Neural progenitor cell (in vitro differentiated cells): Measurements from ENCODE around the gene TPPP. TPM values are rescaled to one million over a fixed set of nuclear protein-coding genes. Genes with fewer than 3 reads are reported as not detected.

Source experiments
- DNase-seq: peaks from one replicate; pipeline ENCODE4 v3.0.0-alpha.2; 2016; ENCODE audit warnings: low spot score
- H2AFZ ChIP-seq: fragments of 200-600 bp; sonication (generic); replicated peaks from 2 replicates; pipeline ENCODE4 v1.6.1; 2016; ENCODE audit warnings: antibody characterized with exemption
- H3F3A ChIP-seq: fragments of 200-600 bp; sonication (generic); 2 replicates; pipeline ENCODE4 v1.6.1; 2016; ENCODE audit warnings: antibody characterized with exemption, low read depth
- H3K27ac ChIP-seq: fragments of 200-600 bp; sonication (generic); 2 replicates; pipeline ENCODE4 v1.5.1; 2016; ENCODE audit warnings: mild to moderate bottlenecking
- H3K27me3 ChIP-seq: fragments of 200-600 bp; sonication (generic); 2 replicates; pipeline ENCODE4 v1.6.1; 2016; ENCODE audit warnings: mild to moderate bottlenecking, moderate library complexity
- H3K36me3 ChIP-seq: fragments of 200-600 bp; sonication (generic); 2 replicates; pipeline ENCODE4 v1.5.1; 2016
- H3K4me1 ChIP-seq: fragments of 200-600 bp; sonication (generic); 2 replicates; pipeline ENCODE4 v1.6.1; 2016; ENCODE audit warnings: mixed run types
- H3K4me2 ChIP-seq: fragments of 200-600 bp; sonication (generic); 2 replicates; pipeline ENCODE4 v1.6.1; 2016
- H3K4me3 ChIP-seq: fragments of 200-600 bp; sonication (generic); 2 replicates; pipeline ENCODE4 v1.5.1; 2016
- H3K79me2 ChIP-seq: fragments of 200-600 bp; sonication (generic); 2 replicates; pipeline ENCODE4 v1.6.1; 2016; ENCODE audit warnings: low read depth
- H3K9ac ChIP-seq: fragments of 200-600 bp; sonication (generic); 2 replicates; pipeline ENCODE4 v1.6.1; 2016
- H3K9me3 ChIP-seq: fragments of 200-600 bp; sonication (generic); 2 replicates; pipeline ENCODE4 v1.5.1; 2016; ENCODE audit warnings: low read depth
- H4K20me1 ChIP-seq: fragments of 200-600 bp; sonication (generic); 2 replicates; pipeline ENCODE4 v1.6.1; 2016; ENCODE audit warnings: low read depth
- H3K27ac Mint-ChIP-seq: 3 replicates; pipeline ENCODE4 v1.8.0; 2021; ENCODE audit warnings: mixed read lengths
- H3K27me3 Mint-ChIP-seq: 2 replicates; pipeline ENCODE4 v1.8.0; 2022; ENCODE audit warnings: low read depth, mild to moderate bottlenecking, inconsistent platforms, moderate library complexity, mixed read lengths; ENCODE audit not compliant: insufficient read depth
- H3K36me3 Mint-ChIP-seq: 3 replicates; pipeline ENCODE4 v1.8.0; 2021; ENCODE audit warnings: mixed read lengths
- H3K4me1 Mint-ChIP-seq: 3 replicates; pipeline ENCODE4 v1.8.0; 2021; ENCODE audit warnings: mixed read lengths
- H3K4me3 Mint-ChIP-seq: 3 replicates; pipeline ENCODE4 v1.8.0; 2021; ENCODE audit warnings: mild to moderate bottlenecking, moderate library complexity, mixed read lengths
- H3K9me3 Mint-ChIP-seq: 3 replicates; pipeline ENCODE4 v1.8.0; 2020; ENCODE audit warnings: mixed read lengths
- CTCF ChIP-seq: fragments of 200-600 bp; sonication (generic); IDR thresholded peaks from 2 replicates; pipeline ENCODE4 v1.5.1; 2017; ENCODE audit warnings: antibody characterized with exemption, mild to moderate bottlenecking
- EZH2 ChIP-seq: fragments of 200-600 bp; sonication (generic); IDR thresholded peaks from 2 replicates; pipeline ENCODE4 v1.6.1; 2017; ENCODE audit warnings: antibody characterized with exemption, mild to moderate bottlenecking, moderate library complexity
- EZH2phosphoT487 ChIP-seq: fragments of 200-600 bp; sonication (generic); IDR thresholded peaks from 2 replicates; pipeline ENCODE4 v1.6.1; 2017; ENCODE audit warnings: antibody characterized with exemption
- total RNA-seq: library from RNA; depleted of rRNA; stranded (reverse); fragments of >200 nt; gene quantifications from 2 replicates; pipeline ENCODE4 v1.2.3, GENCODE V29; 2015; ENCODE audit warnings: low replicate concordance

TPPP gene
- total RNA-seq, 1 donor from 2014 or later: not detected

GRCh38 chr5:673831-674629, 19.1 kb downstream of the TPPP start:
- Histone ChIP-seq H3K4me1 (peaks cover 8% of the 10 kb centered on the region), H3K36me3 (no peaks in the 10 kb centered on the region), H3K79me2 (no peaks in the 10 kb centered on the region), H3K9ac (no peak overlapping the region), H3K4me3 (no peak overlapping the region), H3K4me2 (no peak overlapping the region), H3F3A (peaks cover 2% of the 10 kb centered on the region), H3K27ac (no peak overlapping the region), H2AFZ (no peak overlapping the region), H4K20me1 (peaks cover 32% of the 10 kb centered on the region), H3K27me3 (peaks cover 40% of the 10 kb centered on the region), H3K9me3 (no peaks in the 10 kb centered on the region)
- Mint-ChIP-seq H3K36me3 (no peaks in the 10 kb centered on the region), H3K4me1 (peaks cover 14% of the 10 kb centered on the region), H3K4me3 (no peak overlapping the region), H3K27me3 (peaks cover 8% of the 10 kb centered on the region), H3K27ac (no peak overlapping the region), H3K9me3 (no peaks in the 10 kb centered on the region)
- DNase-seq: no peak
- TF ChIP-seq EZH2 (no peak), EZH2phosphoT487 (no peak), CTCF (no peak)

DNA sequence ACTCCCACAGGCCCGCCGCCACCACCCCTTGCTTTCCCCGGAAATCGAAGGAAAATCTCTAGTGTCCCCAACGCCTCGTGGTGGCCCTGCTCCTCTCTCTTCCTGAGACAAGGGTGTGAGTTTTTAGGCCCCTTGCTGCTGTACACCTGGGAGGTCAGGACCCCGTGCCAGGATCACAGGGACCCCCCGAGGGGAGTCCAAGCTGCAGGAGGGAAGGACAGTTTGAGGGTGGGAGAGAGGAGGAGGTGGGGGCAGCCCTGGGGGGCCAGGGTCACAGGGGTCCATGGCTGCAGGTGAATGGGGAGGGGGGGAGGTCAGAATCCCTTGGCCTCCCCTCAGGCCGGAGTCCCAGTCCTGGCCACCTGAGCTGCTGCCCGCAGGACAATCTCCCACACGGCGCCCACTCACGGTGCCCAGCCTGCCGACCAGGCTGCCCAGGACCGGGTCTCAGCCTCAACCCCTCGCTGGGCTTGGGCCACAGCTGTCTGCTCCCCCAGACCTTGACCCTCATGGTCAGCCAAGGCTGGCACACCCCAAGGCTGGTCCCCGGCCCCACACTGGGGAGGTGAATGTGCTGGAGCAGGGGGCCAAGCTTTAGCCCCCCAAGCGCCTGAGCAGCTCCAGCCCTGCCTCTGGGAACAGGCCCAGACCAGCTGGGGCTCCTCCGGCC, 19.9 kb downstream of the TPPP start:
- DNase-seq: no peak
- Histone ChIP-seq H3K79me2 (no peaks in the 10 kb centered on the region), H3K27me3 (peaks cover 40% of the 10 kb centered on the region), H3K27ac (no peak overlapping the region), H3K9me3 (no peaks in the 10 kb centered on the region), H3F3A (peaks cover 2% of the 10 kb centered on the region), H3K36me3 (no peaks in the 10 kb centered on the region), H4K20me1 (peaks cover 37% of the 10 kb centered on the region), H3K4me1 (peaks cover 8% of the 10 kb centered on the region), H2AFZ (no peak overlapping the region), H3K4me2 (peak overlapping the region; percentile 25), H3K9ac (no peak overlapping the region), H3K4me3 (no peak overlapping the region)
- TF ChIP-seq EZH2phosphoT487 (no peak), EZH2 (no peak), CTCF (no peak)
- H3K27me3 Mint-ChIP-seq: peaks cover 10% of the 10 kb centered on the region
- H3K4me1 Mint-ChIP-seq: peaks cover 14% of the 10 kb centered on the region
- H3K27ac Mint-ChIP-seq: peak overlapping the region; percentile 100
- no peaks in the 10 kb centered on the region for H3K9me3 Mint-ChIP-seq
- no peaks in the 10 kb centered on the region for H3K36me3 Mint-ChIP-seq
- peak overlapping the region; percentile 79 for H3K4me3 Mint-ChIP-seq

DNA sequence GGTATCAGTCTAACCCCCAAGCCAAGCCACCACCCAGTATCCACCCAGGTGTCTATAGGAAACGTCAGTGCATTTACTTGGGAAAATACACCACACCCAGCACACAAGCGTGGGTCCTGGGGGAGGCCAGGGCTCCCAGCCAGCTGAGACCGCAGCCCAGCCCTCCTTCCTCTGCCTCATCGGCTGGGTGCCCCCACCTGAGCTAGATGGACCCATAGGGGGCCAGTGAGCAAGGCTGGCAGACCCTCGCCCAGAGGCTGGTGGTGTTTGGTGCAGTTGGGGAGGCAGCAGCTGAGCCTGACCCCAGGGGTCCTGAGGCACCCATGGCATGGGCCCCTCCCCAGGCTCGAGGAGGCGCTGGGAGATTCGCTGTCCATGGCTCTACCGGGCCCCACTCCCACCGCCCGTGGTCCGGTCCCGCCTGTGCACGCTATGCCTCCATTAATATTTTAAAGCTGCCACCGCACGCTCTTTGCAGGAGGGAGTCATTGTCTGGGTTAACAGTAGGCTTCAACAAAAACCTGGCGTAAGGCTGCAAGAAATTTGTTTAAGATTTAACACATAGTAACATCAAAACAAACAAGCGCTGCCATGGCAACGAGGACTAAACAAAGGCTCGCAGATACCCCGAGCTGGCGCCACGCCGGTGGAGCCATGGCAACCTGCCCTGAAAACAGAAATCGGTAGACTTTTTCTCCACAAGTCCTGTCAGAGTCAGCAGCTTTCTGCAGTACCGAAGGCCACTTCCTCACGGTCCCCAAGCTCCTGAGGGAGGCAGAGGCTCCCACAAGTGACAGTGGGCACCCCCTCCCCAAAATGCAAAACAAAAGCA, 20.6 kb downstream of the TPPP start:
- H3K27ac Mint-ChIP-seq: peak overlapping the region; percentile 100
- H3K9me3 Mint-ChIP-seq: no peaks in the 10 kb centered on the region
- Histone ChIP-seq H3K27me3 (peaks cover 39% of the 10 kb centered on the region), H3F3A (peaks cover 2% of the 10 kb centered on the region), H3K4me1 (peaks cover 8% of the 10 kb centered on the region), H3K27ac (no peak overlapping the region), H3K36me3 (no peaks in the 10 kb centered on the region), H3K79me2 (no peaks in the 10 kb centered on the region), H3K9me3 (no peaks in the 10 kb centered on the region), H3K9ac (no peak overlapping the region), H4K20me1 (peaks cover 38% of the 10 kb centered on the region), H2AFZ (no peak overlapping the region), H3K4me2 (peak overlapping the region; percentile 25), H3K4me3 (no peak overlapping the region)
- peaks cover 14% of the 10 kb centered on the region for H3K4me1 Mint-ChIP-seq
- H3K36me3 Mint-ChIP-seq: peaks cover 1% of the 10 kb centered on the region
- H3K4me3 Mint-ChIP-seq: peak overlapping the region; percentile 79
- DNase-seq: peak; percentile 89
- H3K27me3 Mint-ChIP-seq: peaks cover 10% of the 10 kb centered on the region
- TF ChIP-seq EZH2 (no peak), CTCF (no peak)
